Urothelium cell line (cell line): Measurements from ENCODE around the gene MS4A15.
"Not testable (repeated sequence)": the region's sequence is repeated elsewhere in the genome, so short reads cannot be mapped to it uniquely, and the experiment has no call there.

Experiments
- DNase-seq: peaks from one replicate; pipeline ENCODE4 v3.0.0; 2011; ENCODE audit warnings: low spot score, mixed read lengths
- FAIRE-seq: peaks from 2 replicates; lab custom pipeline; 2011; peaks lifted over from hg19 to GRCh38; lab: Jason Lieb, UNC

MS4A15 gene

GRCh38 chr11:60750911-60751310 lies 5.8 kb upstream of the MS4A15 start:
- no peak for FAIRE-seq

GRCh38 chr11:60753309-60753708 lies 3.4 kb upstream of the MS4A15 start:
- FAIRE-seq, result peak; percentile 55
- no peak for DNase-seq

More at GRCh38 chr11:60750911-60751310, 5.8 kb upstream of the MS4A15 start:
- no peak for DNase-seq

GRCh38 chr11:60754887-60755286 lies 1.8 kb upstream of the MS4A15 start:
- FAIRE-seq, result no peak
- no peak for DNase-seq

- FAIRE-seq (no peak), DNase-seq (no peak)
Measured at GRCh38 chr11:60757231-60757800, 649 bp downstream of the MS4A15 start.

- DNase-seq, FAIRE-seq: not testable (repeated sequence)
Measured at GRCh38 chr11:60758671-60759070, 2.0 kb downstream of the MS4A15 start.

GRCh38 chr11:60759438-60760225 lies 3.0 kb downstream of the MS4A15 start:
- not testable (repeated sequence) for DNase-seq, FAIRE-seq

- DNase-seq (no peak), FAIRE-seq (no peak)
Measured at GRCh38 chr11:60761436-60762190, 4.9 kb downstream of the MS4A15 start.

GRCh38 chr11:60762851-60763691 lies 6.4 kb downstream of the MS4A15 start:
- FAIRE-seq, result no peak
- DNase-seq, result no peak

GRCh38 chr11:60763692-60764369 lies 7.2 kb downstream of the MS4A15 start:
- FAIRE-seq (no peak), DNase-seq (no peak)

- DNase-seq (no peak), FAIRE-seq (no peak)
Measured at GRCh38 chr11:60764879-60765278, 8.2 kb downstream of the MS4A15 start.

- DNase-seq, result no peak
- FAIRE-seq, result no peak
Measured at GRCh38 chr11:60765355-60765754, 8.7 kb downstream of the MS4A15 start.

GRCh38 chr11:60766547-60766946 lies 9.9 kb downstream of the MS4A15 start:
- FAIRE-seq (no peak), DNase-seq (no peak)

GRCh38 chr11:60767388-60767811 lies 10.7 kb downstream of the MS4A15 start:
- no peak for FAIRE-seq
- no peak for DNase-seq

GRCh38 chr11:60768202-60768601 lies 11.5 kb downstream of the MS4A15 start:
- FAIRE-seq, result no peak
- DNase-seq, result no peak

- DNase-seq (no peak), FAIRE-seq (no peak)
Measured at GRCh38 chr11:60769273-60769672, 12.6 kb downstream of the MS4A15 start.

GRCh38 chr11:60769811-60770210 lies 13.1 kb downstream of the MS4A15 start:
- no peak for DNase-seq

GRCh38 chr11:60771146-60771545 lies 14.5 kb downstream of the MS4A15 start:
- no peak for DNase-seq
- FAIRE-seq, result no peak

More at GRCh38 chr11:60769811-60770210, 13.1 kb downstream of the MS4A15 start:
- FAIRE-seq, result no peak

GRCh38 chr11:60771879-60772525 lies 15.3 kb downstream of the MS4A15 start:
- DNase-seq (peak; percentile 43), FAIRE-seq (no peak)

GRCh38 chr11:60772666-60773065 lies 16.0 kb downstream of the MS4A15 start:
- no peak for DNase-seq
- FAIRE-seq, result no peak

GRCh38 chr11:60774726-60775125 lies 18.1 kb downstream of the MS4A15 start:
- DNase-seq (no peak), FAIRE-seq (no peak)
